Gastrocnemius medialis (tissue), 4 donors: ENCODE results near the gene CEP97.

ENCODE experiments used
- CTCF ChIP-seq, 5 experiments: fragments of 450-650 bp in 3 of 5; fragments of 200-600 bp in 2 of 5; sonication (generic) in 2 of 5; IDR thresholded peaks in 4 of 5; conservative IDR thresholded peaks in 1 of 5; 1 replicate in 4 of 5; 2 replicates in 1 of 5; pipeline ENCODE4 v1.5.1; 2016 to 2019; ENCODE audit warnings: antibody characterized with exemption in 5 of 5, mild to moderate bottlenecking in 3 of 5, moderate library complexity in 3 of 5
- POLR2A ChIP-seq, 2 donors: fragments of 450-650 bp; IDR thresholded peaks; one replicate each; pipeline ENCODE4 v1.6.1; 2017; ENCODE audit warnings: antibody characterized with exemption in 2 of 2, mild to moderate bottlenecking in 2 of 2, moderate library complexity in 2 of 2

GRCh38 chr3:101813817-101814440, 89.5 kb downstream of the CEP97 start:
- TF ChIP-seq CTCF (IDR thresholded peaks at IDR 0.05 in 4 of 5, conservative IDR thresholded peaks at IDR 0.05 in 1 of 5) = peak; percentile 32 to 45 (median 38)
- TF ChIP-seq POLR2A (IDR thresholded peaks at IDR 0.05) = no peak
